ENCODE results near the gene ANKRD13C.

Gene ANKRD13C

GRCh38 chr1:70293186-70293843 lies 61.2 kb downstream of the ANKRD13C start:
- no peak for FAIRE-seq

- no peak for FAIRE-seq
Observed at GRCh38 chr1:70290218-70290617, 64.3 kb downstream of the ANKRD13C start.

GRCh38 chr1:70288166-70288565 lies 66.4 kb downstream of the ANKRD13C start:
- FAIRE-seq = no peak

GRCh38 chr1:70286453-70286852 lies 68.1 kb downstream of the ANKRD13C start:
- no peak for FAIRE-seq

GRCh38 chr1:70284366-70284765 lies 70.2 kb downstream of the ANKRD13C start:
- FAIRE-seq = no peak

- FAIRE-seq = no peak
Observed at GRCh38 chr1:70278710-70279109, 75.8 kb downstream of the ANKRD13C start.

- no peak for FAIRE-seq
Observed at GRCh38 chr1:70277875-70278274, 76.6 kb downstream of the ANKRD13C start.

- FAIRE-seq = no peak
Observed at GRCh38 chr1:70265946-70266345, 88.6 kb downstream of the ANKRD13C start.

- no peak for FAIRE-seq
Observed at GRCh38 chr1:70264839-70265238, 89.7 kb downstream of the ANKRD13C start.

GRCh38 chr1:70256664-70257063 lies 97.9 kb downstream of the ANKRD13C start:
- FAIRE-seq = no peak

- no peak for FAIRE-seq
Observed at GRCh38 chr1:70248729-70249128, 105.8 kb downstream of the ANKRD13C start.

- FAIRE-seq = no peak
Observed at GRCh38 chr1:70247768-70248167, 106.8 kb downstream of the ANKRD13C start.

GRCh38 chr1:70247122-70247521 lies 107.4 kb downstream of the ANKRD13C start:
- no peak for FAIRE-seq

GRCh38 chr1:70239940-70240339 lies 114.6 kb downstream of the ANKRD13C start:
- peak; percentile 56 for FAIRE-seq

GRCh38 chr1:70234733-70235132 lies 119.8 kb downstream of the ANKRD13C start:
- peak; percentile 94 for FAIRE-seq

GRCh38 chr1:70231475-70231874 lies 123.0 kb downstream of the ANKRD13C start:
- FAIRE-seq = no peak

- FAIRE-seq = no peak
Observed at GRCh38 chr1:70228670-70229069, 125.9 kb downstream of the ANKRD13C start.

- FAIRE-seq = peak; percentile 13
Observed at GRCh38 chr1:70227439-70227838, 127.1 kb downstream of the ANKRD13C start.

GRCh38 chr1:70224954-70225353 lies 129.6 kb downstream of the ANKRD13C start:
- no peak for FAIRE-seq

- FAIRE-seq = peak; percentile 55
Observed at GRCh38 chr1:70222716-70223235, 131.7 kb downstream of the ANKRD13C start.

GRCh38 chr1:70221238-70222121 lies 133.0 kb downstream of the ANKRD13C start, which contains the start of gene SRSF11:
SRSF11 (plus strand) TSS chr1:70221380; CDS start chr1:70221637, 257 bp downstream.
- no peak for FAIRE-seq

- peak; percentile 27 for FAIRE-seq
Observed at GRCh38 chr1:70220517-70221237, 133.8 kb downstream of the ANKRD13C start.

GRCh38 chr1:70220015-70220414 lies 134.5 kb downstream of the ANKRD13C start:
- no peak for FAIRE-seq

Measured in islet of Langerhans (tissue), 1 donor.